ENCODE results near the gene OSBPL7. TPM values are rescaled to one million over a fixed set of nuclear protein-coding genes. Genes with fewer than 3 reads are reported as not detected.

The OSBPL7 gene
- total RNA-seq, 1 experiment from 2014 or later: 9.1 TPM

DNA sequence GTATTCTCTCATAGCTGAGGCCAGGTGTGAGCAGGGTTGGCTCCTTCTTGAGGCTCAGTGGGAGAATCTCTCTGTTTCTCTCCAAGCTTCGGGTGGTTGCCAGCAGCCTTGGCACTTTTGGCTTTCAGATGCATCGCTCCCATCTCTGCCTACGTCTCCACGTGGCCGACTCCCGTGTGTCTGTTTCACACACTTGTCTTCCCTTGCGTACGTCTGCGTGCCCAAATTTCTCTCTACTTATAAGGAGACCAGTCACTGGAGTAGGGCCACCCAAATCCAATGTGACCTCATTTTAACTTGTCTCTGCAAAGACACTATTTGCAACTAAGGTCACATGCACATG is 14.7 kb downstream of the OSBPL7 start:
- Histone ChIP-seq H3K27me3 (ENCODE audit: control insufficient read depth, insufficient read depth, low read length) (no peaks in the 10 kb centered on the region), H3K4me1 (ENCODE audit: control insufficient read depth, insufficient read depth, low read length) (peaks cover 6% of the 10 kb centered on the region; the same call in 1 of the 2 replicates), H3K9me3 (ENCODE audit: control insufficient read depth, insufficient read depth, low read depth, low read length) (no peaks in the 10 kb centered on the region), H3K36me3 (ENCODE audit: control insufficient read depth, insufficient read depth, low read length) (no peaks in the 10 kb centered on the region), H3K4me3 (ENCODE audit: low read depth in 2 of 2, low read length in 2 of 2) (no peak overlapping the region), H3K27ac (ENCODE audit: low read length) (no peak overlapping the region)
- DNase-seq (ENCODE audit: low read depth, low spot score): no peak
- no peak for TF ChIP-seq TCF7L2 (IDR thresholded peaks at IDR 0.05; ENCODE audit: low read depth, low read length)
- TF ChIP-seq, protein P1, sequence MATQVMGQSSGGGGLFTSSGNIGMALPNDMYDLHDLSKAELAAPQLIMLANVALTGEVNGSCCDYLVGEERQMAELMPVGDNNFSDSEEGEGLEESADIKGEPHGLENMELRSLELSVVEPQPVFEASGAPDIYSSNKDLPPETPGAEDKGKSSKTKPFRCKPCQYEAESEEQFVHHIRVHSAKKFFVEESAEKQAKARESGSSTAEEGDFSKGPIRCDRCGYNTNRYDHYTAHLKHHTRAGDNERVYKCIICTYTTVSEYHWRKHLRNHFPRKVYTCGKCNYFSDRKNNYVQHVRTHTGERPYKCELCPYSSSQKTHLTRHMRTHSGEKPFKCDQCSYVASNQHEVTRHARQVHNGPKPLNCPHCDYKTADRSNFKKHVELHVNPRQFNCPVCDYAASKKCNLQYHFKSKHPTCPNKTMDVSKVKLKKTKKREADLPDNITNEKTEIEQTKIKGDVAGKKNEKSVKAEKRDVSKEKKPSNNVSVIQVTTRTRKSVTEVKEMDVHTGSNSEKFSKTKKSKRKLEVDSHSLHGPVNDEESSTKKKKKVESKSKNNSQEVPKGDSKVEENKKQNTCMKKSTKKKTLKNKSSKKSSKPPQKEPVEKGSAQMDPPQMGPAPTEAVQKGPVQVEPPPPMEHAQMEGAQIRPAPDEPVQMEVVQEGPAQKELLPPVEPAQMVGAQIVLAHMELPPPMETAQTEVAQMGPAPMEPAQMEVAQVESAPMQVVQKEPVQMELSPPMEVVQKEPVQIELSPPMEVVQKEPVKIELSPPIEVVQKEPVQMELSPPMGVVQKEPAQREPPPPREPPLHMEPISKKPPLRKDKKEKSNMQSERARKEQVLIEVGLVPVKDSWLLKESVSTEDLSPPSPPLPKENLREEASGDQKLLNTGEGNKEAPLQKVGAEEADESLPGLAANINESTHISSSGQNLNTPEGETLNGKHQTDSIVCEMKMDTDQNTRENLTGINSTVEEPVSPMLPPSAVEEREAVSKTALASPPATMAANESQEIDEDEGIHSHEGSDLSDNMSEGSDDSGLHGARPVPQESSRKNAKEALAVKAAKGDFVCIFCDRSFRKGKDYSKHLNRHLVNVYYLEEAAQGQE (IDR thresholded peaks at IDR 0.05; ENCODE audit: insufficient read depth in 1 of 2, low read depth in 2 of 2, low read length in 1 of 2): no peak
- TF ChIP-seq SIN3A (IDR thresholded peaks at IDR 0.05; ENCODE audit: borderline replicate concordance, insufficient read depth, low read depth, low read length): no peak
- no peak for TF ChIP-seq CTCF (IDR thresholded peaks at IDR 0.05)
- no peak for TF ChIP-seq POLR2AphosphoS5 (IDR thresholded peaks at IDR 0.05; ENCODE audit: low read depth, low read length)
- in situ Hi-C loops (cut with HindIII; ENCODE audit: low pct_unique_long_range_greater_than_20kb, low sequenced_read_pairs): no loop called here
- CTCF ChIA-PET: no interaction called here
- ATAC-seq: no peak
- intact Hi-C loops (cut with micrococcal nuclease; ENCODE audit: unreplicated experiment): no loop called here
- POLR2A ChIA-PET: no interaction called here
- BruUV-seq (replicated peaks): no TSS peak

DNA sequence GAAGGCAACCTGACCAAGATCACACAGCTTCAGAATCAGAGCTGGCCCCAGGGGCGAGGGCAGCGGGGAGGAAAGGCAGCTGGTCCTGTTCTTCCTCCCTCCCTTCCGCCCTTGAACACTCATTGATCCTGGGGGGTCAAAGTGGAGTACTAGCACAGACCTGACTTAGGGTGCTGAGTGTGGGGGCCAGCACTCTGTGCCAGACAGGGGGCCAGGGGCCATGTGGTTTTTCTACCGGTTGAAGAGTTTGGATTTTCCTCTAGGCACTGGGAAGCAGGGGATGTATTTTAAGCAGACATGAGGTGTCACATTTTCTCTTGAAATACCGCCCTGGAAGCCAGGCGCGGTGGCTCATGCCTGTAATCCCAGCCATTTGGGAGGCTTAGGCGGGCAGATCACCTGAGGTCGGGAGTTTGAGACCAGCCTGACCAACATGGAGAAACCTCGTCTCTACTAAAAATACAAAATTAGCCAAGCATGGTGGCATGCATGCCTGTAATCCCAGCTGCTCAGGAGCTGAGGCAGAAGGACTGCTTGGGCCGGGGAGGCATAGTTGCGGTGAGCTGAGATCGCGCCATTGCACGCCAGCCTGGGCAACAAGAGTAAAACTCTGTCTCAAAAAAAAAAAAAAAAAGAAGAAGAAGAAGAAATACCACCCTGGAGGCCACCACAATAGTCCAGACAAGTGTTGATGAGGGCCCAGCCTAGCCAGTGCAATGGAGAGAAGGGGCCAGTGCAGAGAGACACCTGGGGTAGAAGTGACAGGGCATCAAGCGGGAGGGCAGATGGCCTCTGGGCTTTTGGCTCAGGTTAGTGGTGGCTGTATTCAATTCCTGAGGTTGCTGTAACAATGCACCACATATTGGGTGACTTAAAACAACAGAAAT is 15.3 kb downstream of the OSBPL7 start:
- H3K4me1 ChIP-seq (ENCODE audit: control insufficient read depth, insufficient read depth, low read length): peaks cover 6% of the 10 kb centered on the region; the same call in 1 of the 2 replicates
- in situ Hi-C loops (cut with HindIII; ENCODE audit: low pct_unique_long_range_greater_than_20kb, low sequenced_read_pairs) (no loop called here), intact Hi-C loops (cut with micrococcal nuclease; ENCODE audit: unreplicated experiment) (no loop called here)
- no peak overlapping the region for H3K4me3 ChIP-seq (ENCODE audit: low read depth in 2 of 2, low read length in 2 of 2)
- H3K27me3 ChIP-seq (ENCODE audit: control insufficient read depth, insufficient read depth, low read length): no peaks in the 10 kb centered on the region
- TF ChIP-seq SIN3A (IDR thresholded peaks at IDR 0.05; ENCODE audit: borderline replicate concordance, insufficient read depth, low read depth, low read length) (no peak), TCF7L2 (IDR thresholded peaks at IDR 0.05; ENCODE audit: low read depth, low read length) (no peak), CTCF (IDR thresholded peaks at IDR 0.05) (no peak), POLR2AphosphoS5 (IDR thresholded peaks at IDR 0.05; ENCODE audit: low read depth, low read length) (no peak)
- TF ChIP-seq, protein P1 (IDR thresholded peaks at IDR 0.05; ENCODE audit: insufficient read depth in 1 of 2, low read depth in 2 of 2, low read length in 1 of 2): no peak
- ATAC-seq (no peak), DNase-seq (ENCODE audit: low read depth, low spot score) (no peak)
- H3K9me3 ChIP-seq (ENCODE audit: control insufficient read depth, insufficient read depth, low read depth, low read length): no peaks in the 10 kb centered on the region
- ChIA-PET CTCF (no interaction called here), POLR2A (interaction anchor here (0.6 kb wide), 1 partner anchor 35 kb away, joined by 3 read pairs; no protein-coding TSS in a partner anchor)
- H3K36me3 ChIP-seq (ENCODE audit: control insufficient read depth, insufficient read depth, low read length): no peaks in the 10 kb centered on the region
- BruUV-seq (replicated peaks): no TSS peak
- H3K27ac ChIP-seq (ENCODE audit: low read length): no peak overlapping the region

Measured in Panc1 (cell line).